Right atrium auricular region (tissue), 2 donors: ENCODE data around the gene PRRC1. TPM values are rescaled to one million over a fixed set of nuclear protein-coding genes. Genes with fewer than 3 reads are reported as not detected.

ENCODE experiments used
- DNase-seq: peaks from one replicate; pipeline ENCODE4 v3.0.0-alpha.2; 2019; ENCODE audit warnings: low spot score
- H3K27ac ChIP-seq, 2 donors: fragments of 200-600 bp; sonication (generic); 1 replicate in 1 of 2; 2 replicates in 1 of 2; pipeline ENCODE4 v1.5.1; 2016 to 2019
- H3K27me3 ChIP-seq, 2 donors: fragments of 200-600 bp; sonication (generic); one replicate each; pipeline versions ENCODE4 v1.5.1 to v1.6.0; 2017 to 2019
- H3K36me3 ChIP-seq: fragments of 200-600 bp; sonication (generic); one replicate; pipeline ENCODE4 v1.5.1; 2016
- H3K4me1 ChIP-seq, 2 donors: fragments of 200-600 bp; sonication (generic); one replicate each; pipeline versions ENCODE4 v1.5.1 to v1.6.0; 2017 to 2019
- H3K4me3 ChIP-seq, 2 donors: fragments of 200-600 bp; sonication (generic); 1 replicate in 1 of 2; 2 replicates in 1 of 2; pipeline ENCODE4 v1.5.1; 2017 to 2019; ENCODE audit warnings: mild to moderate bottlenecking in 1 of 2, moderate library complexity in 1 of 2
- H3K9me3 ChIP-seq, 2 donors: fragments of 200-600 bp; sonication (generic); one replicate each; pipeline ENCODE4 v1.5.1; 2019
- total RNA-seq, 2 donors: library from RNA; depleted of rRNA; stranded (reverse); fragments of >200 nt; gene quantifications; one replicate each; pipeline ENCODE4 v1.1.0, GENCODE V29; 2016
- TF ChIP-seq, protein P1 (sequence below), 2 donors: fragments of 200-600 bp; sonication (generic); IDR thresholded peaks; one replicate each; pipeline ENCODE4 v1.5.1; 2019; ENCODE audit warnings: antibody characterized with exemption in 2 of 2

PRRC1 gene
- total RNA-seq, 2 donors from 2014 or later: 19.3 to 34.6 TPM

- H3K9me3 ChIP-seq: no peaks in the 10 kb centered on the region
- H3K4me1 ChIP-seq: no peaks in the 10 kb centered on the region
- H3K27ac ChIP-seq: no peak overlapping the region
- TF ChIP-seq, protein P1, sequence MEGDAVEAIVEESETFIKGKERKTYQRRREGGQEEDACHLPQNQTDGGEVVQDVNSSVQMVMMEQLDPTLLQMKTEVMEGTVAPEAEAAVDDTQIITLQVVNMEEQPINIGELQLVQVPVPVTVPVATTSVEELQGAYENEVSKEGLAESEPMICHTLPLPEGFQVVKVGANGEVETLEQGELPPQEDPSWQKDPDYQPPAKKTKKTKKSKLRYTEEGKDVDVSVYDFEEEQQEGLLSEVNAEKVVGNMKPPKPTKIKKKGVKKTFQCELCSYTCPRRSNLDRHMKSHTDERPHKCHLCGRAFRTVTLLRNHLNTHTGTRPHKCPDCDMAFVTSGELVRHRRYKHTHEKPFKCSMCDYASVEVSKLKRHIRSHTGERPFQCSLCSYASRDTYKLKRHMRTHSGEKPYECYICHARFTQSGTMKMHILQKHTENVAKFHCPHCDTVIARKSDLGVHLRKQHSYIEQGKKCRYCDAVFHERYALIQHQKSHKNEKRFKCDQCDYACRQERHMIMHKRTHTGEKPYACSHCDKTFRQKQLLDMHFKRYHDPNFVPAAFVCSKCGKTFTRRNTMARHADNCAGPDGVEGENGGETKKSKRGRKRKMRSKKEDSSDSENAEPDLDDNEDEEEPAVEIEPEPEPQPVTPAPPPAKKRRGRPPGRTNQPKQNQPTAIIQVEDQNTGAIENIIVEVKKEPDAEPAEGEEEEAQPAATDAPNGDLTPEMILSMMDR (IDR thresholded peaks at IDR 0.05): no peak
- H3K4me3 ChIP-seq: no peak overlapping the region
- H3K36me3 ChIP-seq: no peaks in the 10 kb centered on the region
- H3K27me3 ChIP-seq: no peaks in the 10 kb centered on the region
- no peak for DNase-seq
These were observed 66.4 kb downstream of the PRRC1 start for GRCh38 chr5:127583866-127584265.

GRCh38 chr5:127585661-127586060 lies 68.2 kb downstream of the PRRC1 start:
- Histone ChIP-seq H3K4me3 (no peak overlapping the region), H3K27ac (no peak overlapping the region), H3K9me3 (no peaks in the 10 kb centered on the region), H3K27me3 (no peaks in the 10 kb centered on the region), H3K36me3 (no peaks in the 10 kb centered on the region), H3K4me1 (no peaks in the 10 kb centered on the region)
- TF ChIP-seq, protein P1 (IDR thresholded peaks at IDR 0.05): no peak
- no peak for DNase-seq

DNA sequence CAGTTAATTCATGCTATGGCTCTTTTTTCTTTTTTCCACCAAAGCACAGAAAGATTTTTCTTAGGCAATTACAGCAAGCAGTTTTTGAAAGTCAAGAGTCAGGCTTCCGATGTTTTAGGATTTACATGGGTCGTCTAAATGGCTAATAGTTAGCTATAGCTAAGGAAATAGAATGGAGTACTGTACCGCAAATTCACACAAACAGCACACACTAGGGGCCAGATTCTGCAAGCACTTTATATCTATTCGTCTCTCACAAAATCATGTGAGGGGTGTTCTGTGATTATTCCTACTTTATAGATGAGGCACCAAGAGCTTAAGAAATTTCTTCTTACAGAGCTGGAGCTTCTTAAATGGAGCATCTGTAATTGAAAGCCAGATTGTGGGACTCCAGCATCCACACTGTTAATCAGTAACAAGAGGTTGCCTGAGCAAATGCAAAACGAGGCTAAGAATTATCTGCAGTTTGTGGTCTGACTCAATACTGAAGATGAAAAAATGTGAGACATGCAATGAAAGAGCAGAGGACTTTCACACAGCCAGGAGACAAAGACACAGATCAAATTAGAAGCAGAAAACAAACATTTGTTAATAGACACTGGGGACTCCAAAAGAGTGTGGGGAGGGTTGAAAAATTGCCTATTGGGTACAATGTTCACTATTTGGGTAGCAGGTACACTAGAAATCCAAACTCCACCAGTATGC lies 68.8 kb downstream of the PRRC1 start:
- H3K9me3 ChIP-seq: no peaks in the 10 kb centered on the region
- no peaks in the 10 kb centered on the region for H3K27me3 ChIP-seq
- no peak overlapping the region for H3K4me3 ChIP-seq
- TF ChIP-seq, protein P1 (IDR thresholded peaks at IDR 0.05): no peak
- no peak overlapping the region for H3K27ac ChIP-seq
- no peak for DNase-seq
- no peaks in the 10 kb centered on the region for H3K36me3 ChIP-seq
- no peaks in the 10 kb centered on the region for H3K4me1 ChIP-seq

DNA sequence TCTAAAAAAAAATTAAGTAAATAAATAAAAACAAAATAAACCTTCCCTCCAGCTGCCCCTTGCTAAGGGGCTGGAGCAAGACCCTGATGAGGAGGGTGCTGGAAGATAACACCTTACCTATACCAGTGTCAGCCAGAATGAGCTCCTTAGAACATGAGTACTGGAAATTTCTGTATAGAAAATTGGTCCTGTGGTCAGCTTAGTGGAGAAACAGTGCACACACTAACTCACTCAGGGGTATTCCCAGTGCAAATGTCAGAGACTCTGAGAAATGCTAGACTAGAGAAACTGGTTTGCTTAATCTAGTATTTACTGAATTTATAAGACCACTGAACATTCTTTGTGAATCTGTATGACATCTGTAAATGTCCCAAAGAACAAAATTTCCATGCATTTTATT lies 69.4 kb downstream of the PRRC1 start:
- Histone ChIP-seq H3K36me3 (no peaks in the 10 kb centered on the region), H3K4me1 (no peaks in the 10 kb centered on the region), H3K27ac (no peak overlapping the region), H3K4me3 (no peak overlapping the region), H3K9me3 (no peaks in the 10 kb centered on the region), H3K27me3 (no peaks in the 10 kb centered on the region)
- no peak for DNase-seq
- TF ChIP-seq, protein P1 (IDR thresholded peaks at IDR 0.05): no peak

DNA sequence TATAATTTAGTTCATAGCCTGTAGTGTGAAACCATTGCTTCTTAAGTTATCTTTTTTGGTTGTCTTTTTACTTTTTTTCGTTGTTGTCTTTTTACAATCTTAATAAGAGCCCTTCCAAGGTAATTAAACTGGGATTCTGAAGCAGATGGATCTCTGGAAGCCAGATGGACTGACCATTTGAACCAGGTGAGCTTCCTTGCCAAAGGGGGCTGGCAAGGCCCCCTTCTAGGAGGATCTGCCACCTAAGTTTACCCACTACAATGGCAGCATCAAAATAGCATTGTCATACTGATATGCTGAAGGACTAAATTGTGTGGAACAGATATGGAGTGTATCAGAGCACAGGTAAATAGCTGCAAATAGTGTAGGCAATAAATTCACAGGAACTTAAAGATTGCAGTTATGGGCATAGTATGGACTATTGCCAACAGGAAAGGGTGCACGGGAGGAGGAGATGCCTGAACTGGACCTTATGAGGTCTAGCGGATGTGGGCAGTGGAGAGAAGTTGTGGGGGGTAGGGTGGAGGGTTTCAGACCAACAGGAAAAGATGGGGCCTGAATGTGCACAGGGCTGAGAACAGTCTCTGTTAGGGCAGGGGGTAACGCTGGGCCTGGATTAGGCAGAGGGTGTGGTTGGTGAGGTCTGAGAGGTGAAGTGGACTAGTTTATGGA lies 69.9 kb downstream of the PRRC1 start:
- H3K27me3 ChIP-seq: no peaks in the 10 kb centered on the region
- no peak for DNase-seq
- H3K4me1 ChIP-seq: no peaks in the 10 kb centered on the region
- TF ChIP-seq, protein P1 (IDR thresholded peaks at IDR 0.05): no peak
- no peak overlapping the region for H3K27ac ChIP-seq
- no peaks in the 10 kb centered on the region for H3K9me3 ChIP-seq
- H3K36me3 ChIP-seq: no peaks in the 10 kb centered on the region
- H3K4me3 ChIP-seq: no peak overlapping the region
